Pulmonary artery endothelial cell (primary cell): ENCODE results near the gene SLC8A3. TPM values are rescaled to one million over a fixed set of nuclear protein-coding genes. Genes with fewer than 3 reads are reported as not detected.

Experiments
- DNase-seq: peaks from one replicate; pipeline ENCODE4 v3.0.0-alpha.2; 2011; ENCODE audit warnings: low read depth, low spot score
- total RNA-seq: library from RNA; depleted of rRNA; stranded (reverse); fragments of >200 nt; gene quantifications from 2 replicates; pipeline ENCODE4 v1.2.3, GENCODE V29; 2014

The SLC8A3 gene
- total RNA-seq, 1 donor from 2014 or later: 0.13 TPM

GRCh38 chr14:70121521-70121920 lies 67.2 kb downstream of the SLC8A3 start:
- DNase-seq: no peak

- DNase-seq: no peak
These were observed 70.7 kb downstream of the SLC8A3 start for GRCh38 chr14:70118064-70118463.

- DNase-seq: no peak
These were observed 72.5 kb downstream of the SLC8A3 start for GRCh38 chr14:70116278-70116677.

GRCh38 chr14:70114621-70115156 lies 74.1 kb downstream of the SLC8A3 start:
- DNase-seq: no peak

- no peak for DNase-seq
These were observed 75.5 kb downstream of the SLC8A3 start for GRCh38 chr14:70113211-70113610.

GRCh38 chr14:70108419-70108818 lies 80.3 kb downstream of the SLC8A3 start:
- DNase-seq: no peak

GRCh38 chr14:70107309-70107708 lies 81.4 kb downstream of the SLC8A3 start:
- DNase-seq: no peak

GRCh38 chr14:70100071-70100470 lies 88.7 kb downstream of the SLC8A3 start:
- DNase-seq: no peak

- no peak for DNase-seq
These were observed 90.4 kb downstream of the SLC8A3 start for GRCh38 chr14:70098250-70098809.

- no peak for DNase-seq
These were observed 91.0 kb downstream of the SLC8A3 start for GRCh38 chr14:70097576-70098249.

- DNase-seq: no peak
These were observed 91.9 kb downstream of the SLC8A3 start for GRCh38 chr14:70096866-70097265.

- no peak for DNase-seq
These were observed 94.1 kb downstream of the SLC8A3 start for GRCh38 chr14:70094631-70095030.

- DNase-seq: no peak
These were observed 94.6 kb downstream of the SLC8A3 start for GRCh38 chr14:70094106-70094505.

- no peak for DNase-seq
These were observed 95.6 kb downstream of the SLC8A3 start for GRCh38 chr14:70093156-70093555.

GRCh38 chr14:70087380-70087697 lies 101.4 kb downstream of the SLC8A3 start:
- DNase-seq: no peak

GRCh38 chr14:70086685-70087379 lies 101.9 kb downstream of the SLC8A3 start:
- DNase-seq: no peak

- no peak for DNase-seq
These were observed 104.5 kb downstream of the SLC8A3 start for GRCh38 chr14:70084226-70084625.

GRCh38 chr14:70082394-70082793 lies 106.4 kb downstream of the SLC8A3 start:
- no peak for DNase-seq

- DNase-seq: no peak
These were observed 108.7 kb downstream of the SLC8A3 start for GRCh38 chr14:70080076-70080475.

GRCh38 chr14:70078329-70078728 lies 110.4 kb downstream of the SLC8A3 start:
- DNase-seq: no peak

- DNase-seq: no peak
These were observed 111.0 kb downstream of the SLC8A3 start for GRCh38 chr14:70077720-70078119.

GRCh38 chr14:70077005-70077404 lies 111.7 kb downstream of the SLC8A3 start:
- DNase-seq: no peak
